Esophagus muscularis mucosa (tissue), 3 donors: Measurements from ENCODE around the gene CTNNA2.

Experiments
- POLR2A ChIP-seq: fragments of 450-650 bp; IDR thresholded peaks from one replicate; pipeline ENCODE4 v1.6.1; 2017; ENCODE audit warnings: antibody characterized with exemption, moderate library complexity, mild to moderate bottlenecking, low read depth
- TF ChIP-seq, protein P1 (sequence below), 3 experiments: fragments of 200-600 bp in 2 of 3; fragments of 450-650 bp in 1 of 3; sonication (generic) in 2 of 3; IDR thresholded peaks; one replicate each; pipeline ENCODE4 v1.5.1; 2017 to 2019; ENCODE audit warnings: antibody characterized with exemption in 3 of 3, mild to moderate bottlenecking in 2 of 3, moderate library complexity in 1 of 3

- no peak for TF ChIP-seq POLR2A
- TF ChIP-seq, protein P1, sequence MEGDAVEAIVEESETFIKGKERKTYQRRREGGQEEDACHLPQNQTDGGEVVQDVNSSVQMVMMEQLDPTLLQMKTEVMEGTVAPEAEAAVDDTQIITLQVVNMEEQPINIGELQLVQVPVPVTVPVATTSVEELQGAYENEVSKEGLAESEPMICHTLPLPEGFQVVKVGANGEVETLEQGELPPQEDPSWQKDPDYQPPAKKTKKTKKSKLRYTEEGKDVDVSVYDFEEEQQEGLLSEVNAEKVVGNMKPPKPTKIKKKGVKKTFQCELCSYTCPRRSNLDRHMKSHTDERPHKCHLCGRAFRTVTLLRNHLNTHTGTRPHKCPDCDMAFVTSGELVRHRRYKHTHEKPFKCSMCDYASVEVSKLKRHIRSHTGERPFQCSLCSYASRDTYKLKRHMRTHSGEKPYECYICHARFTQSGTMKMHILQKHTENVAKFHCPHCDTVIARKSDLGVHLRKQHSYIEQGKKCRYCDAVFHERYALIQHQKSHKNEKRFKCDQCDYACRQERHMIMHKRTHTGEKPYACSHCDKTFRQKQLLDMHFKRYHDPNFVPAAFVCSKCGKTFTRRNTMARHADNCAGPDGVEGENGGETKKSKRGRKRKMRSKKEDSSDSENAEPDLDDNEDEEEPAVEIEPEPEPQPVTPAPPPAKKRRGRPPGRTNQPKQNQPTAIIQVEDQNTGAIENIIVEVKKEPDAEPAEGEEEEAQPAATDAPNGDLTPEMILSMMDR (IDR thresholded peaks at IDR 0.05), result no peak
Measured at GRCh38 chr2:80092474-80092873, 579.6 kb downstream of the CTNNA2 start.
